VCaP (cell line): ENCODE data around the gene RAG2.

Source experiments
- H3K27ac ChIP-seq: fragments of 450-650 bp; 2 replicates; pipeline ENCODE4 v1.5.1; 2017
- TF ChIP-seq, protein P1 (sequence below): fragments of 450-650 bp; conservative IDR thresholded peaks from 2 replicates; pipeline ENCODE4 v1.5.1; 2017; ENCODE audit warnings: mild to moderate bottlenecking, moderate library complexity

The RAG2 gene

DNA sequence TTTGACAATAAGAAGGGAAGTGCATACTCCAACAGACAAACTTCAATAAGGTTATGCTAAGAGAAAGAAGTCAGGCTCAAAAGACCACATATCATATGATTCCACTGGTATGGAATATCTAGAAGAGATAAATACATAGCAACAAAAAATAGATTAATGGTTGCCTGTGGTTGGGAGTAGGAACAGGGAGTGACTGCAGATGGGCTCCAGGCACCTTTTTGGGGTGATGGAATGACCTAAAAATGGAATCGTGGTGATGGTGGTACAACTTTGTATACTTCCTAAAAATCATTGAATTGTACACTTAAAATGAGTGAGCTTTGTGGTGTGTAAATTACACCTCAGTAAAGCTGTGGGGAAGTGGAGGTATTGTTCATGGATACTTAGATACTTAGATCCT, 29.0 kb upstream of the RAG2 start:
- H3K27ac ChIP-seq, result no peak overlapping the region
- TF ChIP-seq, protein P1, sequence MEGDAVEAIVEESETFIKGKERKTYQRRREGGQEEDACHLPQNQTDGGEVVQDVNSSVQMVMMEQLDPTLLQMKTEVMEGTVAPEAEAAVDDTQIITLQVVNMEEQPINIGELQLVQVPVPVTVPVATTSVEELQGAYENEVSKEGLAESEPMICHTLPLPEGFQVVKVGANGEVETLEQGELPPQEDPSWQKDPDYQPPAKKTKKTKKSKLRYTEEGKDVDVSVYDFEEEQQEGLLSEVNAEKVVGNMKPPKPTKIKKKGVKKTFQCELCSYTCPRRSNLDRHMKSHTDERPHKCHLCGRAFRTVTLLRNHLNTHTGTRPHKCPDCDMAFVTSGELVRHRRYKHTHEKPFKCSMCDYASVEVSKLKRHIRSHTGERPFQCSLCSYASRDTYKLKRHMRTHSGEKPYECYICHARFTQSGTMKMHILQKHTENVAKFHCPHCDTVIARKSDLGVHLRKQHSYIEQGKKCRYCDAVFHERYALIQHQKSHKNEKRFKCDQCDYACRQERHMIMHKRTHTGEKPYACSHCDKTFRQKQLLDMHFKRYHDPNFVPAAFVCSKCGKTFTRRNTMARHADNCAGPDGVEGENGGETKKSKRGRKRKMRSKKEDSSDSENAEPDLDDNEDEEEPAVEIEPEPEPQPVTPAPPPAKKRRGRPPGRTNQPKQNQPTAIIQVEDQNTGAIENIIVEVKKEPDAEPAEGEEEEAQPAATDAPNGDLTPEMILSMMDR, result no peak

DNA sequence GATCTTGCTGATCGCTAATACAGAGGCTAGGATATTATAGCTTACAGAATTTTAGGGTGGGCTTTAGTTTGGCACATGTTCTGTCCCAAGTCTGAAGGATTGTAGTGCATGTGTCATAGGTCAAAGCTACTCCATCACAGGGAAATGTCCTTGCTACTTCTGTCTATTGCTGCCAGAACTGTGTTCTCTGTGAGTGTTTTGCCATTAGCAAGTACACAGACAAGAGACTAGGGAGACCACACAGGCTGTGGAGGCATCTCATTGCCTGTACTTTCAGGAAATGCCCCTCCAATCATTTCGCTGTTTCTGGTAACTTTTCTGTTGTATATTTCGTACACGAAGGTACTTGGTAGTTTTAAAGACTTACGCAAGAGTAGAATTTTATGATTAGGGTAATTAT, 25.5 kb upstream of the RAG2 start:
- TF ChIP-seq, protein P1, result no peak
- H3K27ac ChIP-seq, result no peak overlapping the region

DNA sequence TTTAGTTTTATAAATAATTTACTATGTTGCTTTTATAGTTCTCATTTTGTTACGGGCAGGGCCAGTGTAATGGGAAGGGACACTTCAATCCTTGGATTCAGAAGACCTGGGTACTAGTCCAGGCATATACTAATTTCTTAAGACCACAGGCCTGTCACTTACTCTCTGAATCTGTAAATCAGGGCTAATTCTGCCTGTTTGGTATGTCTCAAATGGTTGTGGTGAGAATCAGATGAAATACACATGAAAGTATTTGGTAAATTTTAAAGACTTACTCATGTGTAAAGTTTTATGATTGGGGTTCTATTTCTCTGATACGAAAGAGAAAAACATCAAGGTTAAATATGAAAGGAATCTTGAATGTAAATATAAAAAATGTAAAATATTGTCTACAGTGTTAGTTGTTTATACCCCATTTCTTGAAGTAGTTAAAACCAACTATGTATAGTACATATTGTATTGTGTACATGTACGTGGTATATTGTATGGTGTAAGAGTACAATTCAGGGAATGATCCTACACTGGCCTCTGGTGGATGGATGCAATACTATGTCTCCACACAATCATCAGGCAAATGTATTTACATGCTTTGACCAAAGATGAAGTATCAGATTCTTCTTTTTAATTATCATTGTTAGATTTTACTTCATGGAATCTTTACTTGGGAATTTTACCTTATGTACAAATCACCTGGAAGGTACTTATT, 24.5 kb upstream of the RAG2 start:
- no peak overlapping the region for H3K27ac ChIP-seq
- TF ChIP-seq, protein P1, result peak; percentile 88

DNA sequence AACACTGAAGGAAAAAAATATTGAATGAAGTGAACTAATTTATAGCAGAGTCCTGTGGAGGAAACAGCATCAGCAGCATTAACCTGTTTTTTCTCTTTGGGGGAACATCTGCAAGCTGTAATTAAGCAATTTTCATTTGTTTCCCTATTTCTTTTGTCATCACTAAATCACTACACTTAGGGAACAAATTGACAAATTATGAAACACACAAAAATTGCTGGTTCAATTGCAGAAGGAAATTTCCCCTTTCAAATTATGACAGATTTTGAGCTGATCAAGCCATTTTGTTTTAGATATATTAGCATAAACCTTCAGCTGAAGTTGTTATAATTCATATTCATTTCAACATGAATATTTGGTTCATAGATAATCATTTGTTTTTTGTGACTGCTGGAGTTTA, 22.2 kb upstream of the RAG2 start:
- TF ChIP-seq, protein P1, result no peak
- H3K27ac ChIP-seq, result no peak overlapping the region

DNA sequence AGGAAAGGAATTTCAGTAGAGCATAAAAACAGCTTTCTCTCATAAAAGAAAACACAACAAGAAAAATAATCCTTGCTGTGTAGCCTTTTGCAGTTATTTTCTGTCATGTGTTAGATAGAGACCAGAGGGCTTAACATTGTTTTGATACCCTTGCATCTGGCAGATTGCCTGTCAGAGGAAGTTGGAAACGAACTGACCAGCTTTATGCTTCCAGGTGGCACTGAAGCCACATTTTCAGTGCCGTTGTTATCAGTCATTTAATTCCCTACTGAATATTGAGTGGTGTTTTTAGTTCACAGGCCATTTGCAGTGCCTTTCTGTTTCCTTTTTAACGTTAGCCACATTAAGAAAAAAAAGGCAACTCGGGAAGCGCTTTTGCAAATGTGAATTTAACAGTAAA, 21.5 kb upstream of the RAG2 start:
- TF ChIP-seq, protein P1, result no peak
- H3K27ac ChIP-seq, result no peak overlapping the region

DNA sequence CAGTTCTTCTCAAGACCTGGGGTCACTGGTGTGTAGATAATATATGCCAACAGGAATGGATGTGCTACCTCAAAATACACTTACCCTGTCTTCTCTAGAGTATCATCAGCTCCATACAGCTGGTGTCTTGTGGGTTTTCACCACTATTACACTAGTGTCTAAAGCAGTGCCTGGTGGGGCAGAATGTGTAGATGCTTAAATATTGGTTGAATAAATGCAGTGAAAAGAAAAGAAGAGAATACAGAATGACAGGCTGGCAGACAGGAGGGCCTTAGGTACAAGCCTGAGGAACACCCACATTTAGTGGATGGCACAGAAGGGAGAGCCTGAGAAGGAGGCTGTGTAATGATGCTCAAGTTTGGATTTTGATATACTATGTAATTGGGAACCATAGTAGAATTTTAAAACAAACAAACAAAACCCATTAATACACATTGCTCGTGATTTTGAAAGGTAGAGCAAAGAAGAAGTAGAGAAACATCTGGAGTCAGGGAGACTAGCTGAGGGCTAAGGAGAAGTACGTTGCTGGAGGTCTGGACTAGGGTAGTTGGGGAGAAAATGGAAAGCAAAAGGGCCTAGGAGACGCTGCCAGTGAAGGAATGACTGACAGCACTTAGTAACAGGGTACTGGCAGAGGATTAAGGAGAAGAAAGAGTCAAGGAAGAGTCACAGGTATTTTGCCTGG, 20.5 kb upstream of the RAG2 start:
- H3K27ac ChIP-seq, result no peak overlapping the region
- TF ChIP-seq, protein P1, result no peak

DNA sequence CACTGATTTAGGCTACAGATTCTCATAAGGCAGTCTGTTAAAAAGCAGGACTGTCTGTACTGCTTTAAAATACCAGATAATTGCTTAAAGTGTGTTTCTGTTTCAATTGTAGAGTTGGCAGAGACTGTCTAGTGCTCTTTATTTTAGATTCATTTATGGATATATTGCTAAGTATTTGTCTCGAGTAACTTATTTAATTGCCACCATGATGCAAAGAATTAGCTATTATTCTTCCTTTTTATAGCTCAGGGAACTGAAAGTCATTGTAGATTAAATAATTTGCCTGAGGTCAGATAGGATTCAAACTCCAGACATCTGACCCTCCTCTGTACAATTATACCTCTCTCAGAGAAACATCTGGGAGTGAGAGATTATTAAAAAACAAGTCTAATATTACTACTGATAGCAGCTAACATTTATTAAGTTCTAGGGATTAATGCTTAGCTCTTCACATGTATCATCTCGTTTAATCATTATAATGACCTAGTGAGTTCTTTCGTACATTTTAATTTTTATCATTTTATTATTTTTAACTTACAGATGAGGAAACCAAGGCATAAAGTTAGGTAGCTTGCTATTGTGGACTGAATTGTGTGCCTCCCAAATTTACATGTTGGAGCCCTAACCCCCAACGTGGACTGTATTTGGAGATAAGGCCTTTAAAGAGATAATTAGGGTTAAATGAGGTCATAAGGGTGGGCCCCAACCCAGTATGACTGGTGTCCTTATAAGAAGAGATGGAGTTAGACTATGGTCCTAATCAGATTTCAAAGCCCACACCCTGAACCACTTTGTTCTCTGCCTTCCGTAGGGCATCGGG, 19.7 kb upstream of the RAG2 start:
- TF ChIP-seq, protein P1, result no peak
- H3K27ac ChIP-seq, result no peak overlapping the region
